ENCODE data around the gene DPP6. TPM values are rescaled to one million over a fixed set of nuclear protein-coding genes. Genes with fewer than 3 reads are reported as not detected.

The DPP6 gene
- total RNA-seq, 1 experiment from 2014 or later = 1.1 TPM

GRCh38 chr7:154574235-154574634 is 522.0 kb downstream of the DPP6 start:
- DNase-seq = no peak
- Histone ChIP-seq H3K4me3 (ENCODE audit: insufficient read depth, low read depth, low read length) (no peak overlapping the region), H3K36me3 (replicated peaks; ENCODE audit: control insufficient read depth, insufficient read depth, low read length) (no peaks in the 10 kb centered on the region), H3K27me3 (ENCODE audit: control insufficient read depth, insufficient read depth, low read length) (no peaks in the 10 kb centered on the region)

DNA sequence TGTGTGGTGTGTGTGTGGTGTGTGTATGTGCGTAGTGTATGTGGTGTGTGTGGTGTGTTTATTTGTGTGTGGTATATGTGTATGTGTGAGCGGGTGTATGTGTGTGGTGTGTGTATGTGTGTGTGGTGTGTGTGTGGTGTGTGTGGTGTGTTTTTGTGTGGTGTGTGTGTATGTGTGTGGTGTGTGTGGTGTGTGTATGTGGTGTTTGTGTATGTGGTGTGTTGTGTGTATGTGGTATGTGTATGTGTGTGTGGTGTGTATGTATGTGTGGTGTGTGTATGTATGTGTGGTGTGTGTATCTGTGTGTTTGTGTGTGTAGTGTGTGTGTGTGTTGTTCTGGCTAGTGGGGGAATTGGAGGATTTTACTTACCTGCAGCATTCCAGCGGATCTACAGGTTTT is 523.3 kb downstream of the DPP6 start:
- DNase-seq = no peak

DNA sequence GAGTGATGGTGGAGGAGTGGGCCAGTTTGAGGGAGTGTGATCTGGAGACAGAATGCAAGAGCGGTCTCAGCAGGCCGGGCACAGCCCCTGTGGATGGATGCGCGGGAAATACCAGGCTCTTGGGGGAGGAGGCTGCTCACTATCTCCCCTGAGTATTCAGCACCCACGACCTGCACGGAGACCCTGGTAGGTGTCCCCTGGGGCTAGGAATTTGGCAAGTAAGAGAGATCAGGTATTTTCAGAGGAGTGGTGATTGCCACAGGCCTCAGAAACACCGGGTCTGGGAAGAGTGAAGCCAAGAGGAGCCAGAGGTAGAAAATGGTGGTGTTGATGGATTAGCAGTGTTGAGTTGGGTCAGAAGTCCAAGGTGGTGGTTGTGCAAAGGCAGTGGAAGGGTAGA is 524.4 kb downstream of the DPP6 start:
- Histone ChIP-seq H3K4me3 (ENCODE audit: insufficient read depth, low read depth, low read length) (no peak overlapping the region), H3K36me3 (replicated peaks; ENCODE audit: control insufficient read depth, insufficient read depth, low read length) (no peaks in the 10 kb centered on the region), H3K27me3 (ENCODE audit: control insufficient read depth, insufficient read depth, low read length) (no peaks in the 10 kb centered on the region)
- DNase-seq = no peak

More for the DNA sequence above, 523.3 kb downstream of the DPP6 start:
- H3K4me3 ChIP-seq (ENCODE audit: insufficient read depth, low read depth, low read length) = no peak overlapping the region
- no peaks in the 10 kb centered on the region for H3K27me3 ChIP-seq (ENCODE audit: control insufficient read depth, insufficient read depth, low read length)
- no peaks in the 10 kb centered on the region for H3K36me3 ChIP-seq (replicated peaks; ENCODE audit: control insufficient read depth, insufficient read depth, low read length)

DNA sequence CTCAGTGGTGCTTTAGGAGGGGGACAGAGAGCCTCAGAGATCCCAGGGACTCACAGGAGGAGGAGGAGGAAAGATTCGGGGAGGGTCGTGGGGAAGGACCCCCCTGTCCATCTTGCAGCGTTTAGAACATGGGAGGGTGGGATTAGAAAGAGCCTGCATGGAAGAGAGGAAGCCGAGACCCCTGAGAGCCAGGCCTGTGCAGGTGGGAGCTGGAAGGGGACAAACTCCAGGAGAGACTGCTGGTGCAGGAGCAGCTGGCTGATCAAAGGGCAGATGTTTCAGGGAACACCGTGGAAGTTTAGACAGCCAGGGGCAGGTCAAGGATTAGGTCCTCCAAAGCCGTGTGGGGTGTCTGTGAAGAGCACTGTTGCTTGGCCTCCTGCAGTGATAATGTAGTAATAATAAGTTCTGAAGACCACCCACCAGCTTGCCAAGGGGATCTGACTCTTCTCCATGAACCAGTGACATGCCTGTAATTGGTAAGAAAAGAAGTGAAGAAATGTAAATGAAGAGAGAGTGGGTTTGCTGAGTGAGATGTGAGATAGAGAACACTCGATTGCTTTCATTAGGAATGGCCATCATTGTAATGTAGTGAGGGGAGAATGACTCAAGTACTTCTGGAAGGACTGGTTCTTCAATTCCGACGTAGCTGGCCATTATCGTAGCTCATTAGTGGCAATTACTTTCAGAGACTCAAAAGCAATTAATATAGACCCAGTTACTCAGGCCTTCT is 525.1 kb downstream of the DPP6 start:
- DNase-seq = no peak
- no peak overlapping the region for H3K4me3 ChIP-seq (ENCODE audit: insufficient read depth, low read depth, low read length)
- no peaks in the 10 kb centered on the region for H3K27me3 ChIP-seq (ENCODE audit: control insufficient read depth, insufficient read depth, low read length)
- H3K36me3 ChIP-seq (replicated peaks; ENCODE audit: control insufficient read depth, insufficient read depth, low read length) = no peaks in the 10 kb centered on the region

DNA sequence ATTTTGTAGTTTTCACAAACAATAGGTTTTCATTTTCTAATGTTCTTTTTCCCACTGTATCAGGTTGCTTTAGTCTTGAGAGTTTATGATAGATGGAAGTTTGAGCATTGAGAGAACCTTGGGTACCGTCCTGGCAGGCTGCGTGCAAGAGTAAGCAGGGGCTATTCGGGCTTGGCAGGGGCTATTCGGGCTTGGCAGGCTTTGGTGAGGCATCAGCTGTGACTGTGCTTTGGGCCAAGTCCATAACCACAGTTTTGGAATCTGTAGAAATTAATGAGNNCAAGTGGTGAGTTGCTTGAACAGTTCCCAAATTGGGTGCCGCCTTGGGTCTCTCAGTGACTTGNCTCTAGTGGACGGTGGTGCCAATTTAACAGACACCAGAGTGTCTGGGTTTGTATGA is 526.1 kb downstream of the DPP6 start:
- H3K4me3 ChIP-seq (ENCODE audit: insufficient read depth, low read depth, low read length) = no peak overlapping the region
- no peak for DNase-seq
- H3K36me3 ChIP-seq (replicated peaks; ENCODE audit: control insufficient read depth, insufficient read depth, low read length) = no peaks in the 10 kb centered on the region
- no peaks in the 10 kb centered on the region for H3K27me3 ChIP-seq (ENCODE audit: control insufficient read depth, insufficient read depth, low read length)

DNA sequence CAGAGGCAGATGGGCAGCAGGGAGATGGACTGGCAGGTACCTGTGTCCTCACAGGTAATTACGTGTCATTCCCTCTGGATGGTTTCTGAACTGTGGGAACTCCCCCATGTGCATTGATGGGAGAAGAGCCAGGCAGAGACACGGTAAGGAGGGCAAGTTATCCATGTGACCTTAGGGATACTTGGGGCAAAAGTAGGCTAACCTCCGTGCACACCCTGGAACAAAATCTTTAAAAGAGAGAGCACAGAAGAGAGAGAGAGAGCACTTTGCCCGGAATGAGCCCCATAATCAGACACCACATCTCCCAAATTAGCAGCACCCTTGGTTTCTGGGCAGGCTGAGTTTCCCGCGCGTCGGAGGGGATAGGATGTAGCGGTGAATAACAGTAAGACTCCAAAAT is 527.5 kb downstream of the DPP6 start:
- DNase-seq = no peak
- Histone ChIP-seq H3K27me3 (ENCODE audit: control insufficient read depth, insufficient read depth, low read length) (no peaks in the 10 kb centered on the region), H3K4me3 (ENCODE audit: insufficient read depth, low read depth, low read length) (no peak overlapping the region), H3K36me3 (replicated peaks; ENCODE audit: control insufficient read depth, insufficient read depth, low read length) (no peaks in the 10 kb centered on the region)

GRCh38 chr7:154581251-154581890 is 529.2 kb downstream of the DPP6 start:
- no peaks in the 10 kb centered on the region for H3K36me3 ChIP-seq (replicated peaks; ENCODE audit: control insufficient read depth, insufficient read depth, low read length)
- no peak for DNase-seq
- H3K27me3 ChIP-seq (ENCODE audit: control insufficient read depth, insufficient read depth, low read length) = no peaks in the 10 kb centered on the region
- H3K4me3 ChIP-seq (ENCODE audit: insufficient read depth, low read depth, low read length) = no peak overlapping the region

DNA sequence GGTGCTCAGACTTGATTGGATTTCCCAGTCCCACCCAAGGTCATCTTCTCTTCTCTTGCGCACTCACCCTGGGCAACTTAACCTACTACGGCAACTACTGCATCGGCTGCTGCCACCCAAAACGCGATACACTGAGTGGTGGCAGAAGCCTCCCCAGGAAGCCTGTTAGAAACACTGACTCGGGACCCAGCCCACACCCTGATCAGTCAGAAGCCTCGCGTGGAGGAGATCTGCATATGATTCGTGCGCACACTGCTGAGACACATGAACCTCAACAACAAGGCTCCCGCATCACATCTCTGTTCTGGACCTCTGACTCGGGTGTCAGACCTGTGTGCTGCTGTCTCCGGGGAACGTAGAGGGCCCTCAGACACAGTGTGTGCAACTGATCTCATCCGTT is 531.3 kb downstream of the DPP6 start:
- H3K36me3 ChIP-seq (replicated peaks; ENCODE audit: control insufficient read depth, insufficient read depth, low read length) = no peaks in the 10 kb centered on the region
- no peak for DNase-seq
- H3K27me3 ChIP-seq (ENCODE audit: control insufficient read depth, insufficient read depth, low read length) = no peaks in the 10 kb centered on the region
- no peak overlapping the region for H3K4me3 ChIP-seq (ENCODE audit: insufficient read depth, low read depth, low read length)

DNA sequence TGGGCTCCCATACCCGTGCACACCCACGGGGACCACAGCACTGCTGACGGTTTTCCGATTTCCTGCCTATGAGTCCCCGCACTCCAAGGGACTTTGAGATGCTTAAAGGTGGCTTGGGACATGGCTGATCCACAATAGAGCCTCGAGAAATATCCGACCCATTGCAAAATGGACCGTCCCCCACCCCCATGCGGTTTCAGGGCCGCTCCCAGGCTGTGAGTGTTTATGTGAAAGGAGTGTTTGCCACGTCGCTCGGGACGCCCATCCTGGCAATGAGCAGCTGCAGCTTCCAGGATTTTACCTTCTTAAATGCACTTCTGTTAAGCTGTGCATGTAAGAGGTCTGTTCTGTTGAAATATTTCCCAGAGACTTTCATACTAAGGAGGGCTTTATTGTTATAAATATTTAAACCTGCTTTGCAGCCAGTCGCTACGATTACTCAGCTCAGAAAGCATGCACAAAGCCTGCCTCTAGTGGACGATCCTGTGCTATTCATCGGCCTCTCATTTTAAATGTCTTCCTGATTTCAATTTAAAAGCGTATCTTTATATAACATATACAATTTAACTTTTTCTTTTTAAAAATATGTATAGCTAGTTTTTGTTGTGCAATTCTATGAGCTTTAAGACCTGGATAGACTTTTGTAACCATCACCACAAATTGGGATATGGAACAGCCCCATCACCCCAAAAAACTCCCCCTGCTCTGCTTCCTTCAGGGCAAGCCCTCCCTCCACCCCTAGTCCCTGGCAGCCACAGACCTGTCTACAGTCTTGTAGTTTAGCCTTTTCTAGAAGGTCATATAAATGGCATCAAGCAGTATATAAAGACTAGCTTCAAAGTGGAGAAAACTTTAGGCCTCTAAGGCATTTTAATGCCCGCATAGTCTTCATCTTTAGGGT is 532.4 kb downstream of the DPP6 start:
- no peak overlapping the region for H3K4me3 ChIP-seq (ENCODE audit: insufficient read depth, low read depth, low read length)
- H3K27me3 ChIP-seq (ENCODE audit: control insufficient read depth, insufficient read depth, low read length) = no peaks in the 10 kb centered on the region
- no peak for DNase-seq
- no peaks in the 10 kb centered on the region for H3K36me3 ChIP-seq (replicated peaks; ENCODE audit: control insufficient read depth, insufficient read depth, low read length)

DNA sequence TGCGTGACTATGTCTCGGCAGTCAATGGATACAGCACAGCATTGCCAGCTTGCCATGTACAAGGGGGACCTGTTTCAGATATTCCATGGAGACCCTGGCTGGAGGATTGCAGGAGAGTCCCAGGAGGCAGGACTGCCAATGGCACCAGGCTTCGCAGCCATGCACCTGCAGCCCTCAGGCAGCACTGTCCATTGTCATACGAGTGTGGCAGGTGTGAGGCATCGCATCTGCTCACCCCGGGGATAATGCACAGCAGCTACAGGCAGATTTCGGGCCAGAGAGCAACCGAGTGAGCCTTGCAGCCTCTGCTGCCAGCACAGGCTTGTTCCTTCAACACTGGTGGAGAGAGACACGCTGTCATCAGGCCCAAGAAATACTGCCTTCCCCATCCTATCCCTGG is 535.6 kb downstream of the DPP6 start:
- DNase-seq = no peak
- no peaks in the 10 kb centered on the region for H3K36me3 ChIP-seq (replicated peaks; ENCODE audit: control insufficient read depth, insufficient read depth, low read length)
- no peaks in the 10 kb centered on the region for H3K27me3 ChIP-seq (ENCODE audit: control insufficient read depth, insufficient read depth, low read length)
- H3K4me3 ChIP-seq (ENCODE audit: insufficient read depth, low read depth, low read length) = no peak overlapping the region

DNA sequence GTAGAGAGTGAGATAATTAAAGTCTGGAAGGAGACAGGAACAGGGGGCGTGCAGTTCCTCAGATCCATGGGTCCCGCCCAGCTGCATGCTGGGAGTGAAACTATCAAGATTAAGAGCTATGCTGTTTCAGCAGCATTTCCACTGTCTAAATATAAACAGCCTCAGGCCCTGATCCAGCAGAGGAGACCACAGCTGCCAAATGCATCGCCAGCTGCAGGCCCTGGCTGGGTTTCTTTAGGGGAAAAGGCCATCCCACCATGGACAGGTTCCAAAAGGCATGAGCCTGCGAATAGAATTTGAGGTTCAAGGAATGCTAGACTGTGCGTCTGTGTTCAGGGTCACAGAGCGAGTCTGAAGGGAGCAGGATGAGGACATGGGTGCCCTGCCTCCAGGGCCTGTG is 539.3 kb downstream of the DPP6 start:
- no peak for DNase-seq
- no peaks in the 10 kb centered on the region for H3K27me3 ChIP-seq (ENCODE audit: control insufficient read depth, insufficient read depth, low read length)
- no peaks in the 10 kb centered on the region for H3K36me3 ChIP-seq (replicated peaks; ENCODE audit: control insufficient read depth, insufficient read depth, low read length)

DNA sequence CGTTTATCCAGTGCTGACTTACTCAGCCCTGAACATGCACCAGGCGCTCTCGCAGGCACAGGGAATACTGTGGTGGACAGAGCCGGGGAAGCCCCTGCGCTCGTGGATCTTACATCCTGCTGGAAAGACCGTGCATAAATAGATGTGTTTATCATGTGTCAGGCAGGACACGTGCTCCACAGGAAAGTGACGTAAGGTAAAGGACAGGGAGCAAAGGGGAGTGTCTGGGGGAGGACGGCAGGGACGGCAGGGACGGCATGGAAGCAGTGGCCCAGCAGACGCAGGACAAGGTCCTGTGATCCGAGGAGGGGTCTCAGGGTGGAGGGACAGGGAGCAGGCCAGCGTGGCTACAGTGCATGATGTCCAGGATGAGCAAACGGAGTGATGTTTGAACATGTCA is 540.2 kb downstream of the DPP6 start:
- Histone ChIP-seq H3K4me3 (ENCODE audit: insufficient read depth, low read depth, low read length) (no peak overlapping the region), H3K36me3 (replicated peaks; ENCODE audit: control insufficient read depth, insufficient read depth, low read length) (no peaks in the 10 kb centered on the region), H3K27me3 (ENCODE audit: control insufficient read depth, insufficient read depth, low read length) (no peaks in the 10 kb centered on the region)
- DNase-seq = no peak

More for the DNA sequence above, 539.3 kb downstream of the DPP6 start:
- no peak overlapping the region for H3K4me3 ChIP-seq (ENCODE audit: insufficient read depth, low read depth, low read length)

DNA sequence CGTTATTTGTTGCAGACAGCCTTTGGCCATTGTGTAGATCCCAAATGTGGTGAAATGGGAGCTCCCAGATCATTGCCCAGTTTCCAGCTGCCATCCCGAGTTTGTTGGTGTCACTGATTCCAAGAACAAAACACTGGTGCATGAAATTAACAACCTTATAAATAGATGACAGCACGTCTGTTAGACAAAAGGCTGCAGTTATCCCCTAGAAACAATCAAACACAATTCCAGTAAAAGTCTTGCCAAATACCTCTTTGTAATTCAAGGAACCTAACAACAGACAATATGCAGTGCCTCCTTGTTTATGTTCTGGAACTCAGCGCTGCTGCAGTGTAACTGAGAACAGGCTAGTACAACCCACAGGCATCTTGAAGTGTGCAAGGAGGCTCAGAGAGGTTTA is 546.2 kb downstream of the DPP6 start:
- Histone ChIP-seq H3K36me3 (replicated peaks; ENCODE audit: control insufficient read depth, insufficient read depth, low read length) (no peaks in the 10 kb centered on the region), H3K4me3 (ENCODE audit: insufficient read depth, low read depth, low read length) (no peak overlapping the region), H3K27me3 (ENCODE audit: control insufficient read depth, insufficient read depth, low read length) (no peaks in the 10 kb centered on the region)
- peak; percentile 3 for DNase-seq

DNA sequence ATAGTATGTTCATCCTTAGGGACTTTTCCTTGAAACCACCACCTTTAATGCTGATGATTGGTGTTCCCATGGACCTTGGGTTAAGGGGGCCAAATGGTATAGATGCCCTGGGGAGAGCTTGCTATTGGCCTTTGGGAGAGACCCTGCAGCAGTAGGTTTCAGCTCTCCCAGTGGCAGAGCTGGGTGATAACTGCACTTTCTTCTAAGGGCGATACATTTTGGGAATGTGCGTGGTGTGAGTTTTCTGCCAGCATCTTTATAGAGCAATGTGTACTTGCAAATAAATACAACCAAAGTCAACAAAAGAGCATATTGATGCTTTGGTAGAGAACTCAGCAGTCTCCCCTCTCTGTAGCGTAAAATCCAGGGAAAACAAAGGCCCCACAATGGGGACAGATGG is 546.7 kb downstream of the DPP6 start:
- Histone ChIP-seq H3K4me3 (ENCODE audit: insufficient read depth, low read depth, low read length) (no peak overlapping the region), H3K27me3 (ENCODE audit: control insufficient read depth, insufficient read depth, low read length) (no peaks in the 10 kb centered on the region), H3K36me3 (replicated peaks; ENCODE audit: control insufficient read depth, insufficient read depth, low read length) (no peaks in the 10 kb centered on the region)
- peak; percentile 5 for DNase-seq

DNA sequence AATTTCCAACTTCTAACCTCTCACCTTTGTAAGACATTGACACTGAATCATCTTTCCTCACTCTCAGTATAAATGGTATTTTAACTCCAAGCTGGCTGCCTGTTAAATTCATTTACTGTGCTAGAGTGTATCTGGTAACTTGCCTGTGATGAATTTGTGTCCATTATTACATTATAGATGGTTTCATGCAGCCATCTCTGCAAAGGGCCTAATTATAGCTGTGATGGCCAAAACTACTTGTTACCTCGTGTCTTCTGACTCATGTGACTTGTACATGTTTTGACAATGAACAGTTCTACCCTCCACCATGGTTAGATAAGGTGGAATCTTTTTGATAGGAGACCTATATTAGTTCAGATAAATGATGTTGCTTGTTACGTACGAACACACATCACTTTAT is 558.7 kb downstream of the DPP6 start:
- no peak for DNase-seq
- no peaks in the 10 kb centered on the region for H3K27me3 ChIP-seq (ENCODE audit: control insufficient read depth, insufficient read depth, low read length)

More for the DNA sequence above, 558.7 kb downstream of the DPP6 start:
- Histone ChIP-seq H3K36me3 (replicated peaks; ENCODE audit: control insufficient read depth, insufficient read depth, low read length) (no peaks in the 10 kb centered on the region), H3K4me3 (ENCODE audit: insufficient read depth, low read depth, low read length) (no peak overlapping the region)
